Measurements from ENCODE around the gene PNPLA7. TPM values are rescaled to one million over a fixed set of nuclear protein-coding genes. Genes with fewer than 3 reads are reported as not detected.

PNPLA7 gene
- total RNA-seq, 1 experiment from 2014 or later: 1.3 TPM

- TF ChIP-seq ZNF281 (CRISPR knock-in tag; IDR thresholded peaks at IDR 0.05) (no peak), CREB1 (CRISPR knock-in tag; IDR thresholded peaks at IDR 0.05) (no peak), ZNF232 (CRISPR knock-in tag; IDR thresholded peaks at IDR 0.05) (no peak), GRHL2 (CRISPR knock-in tag; IDR thresholded peaks at IDR 0.05; ENCODE audit: insufficient replicate concordance, severe bottlenecking) (no peak), JUN (CRISPR knock-in tag; IDR thresholded peaks at IDR 0.05) (no peak)
- TF ChIP-seq, protein P1, sequence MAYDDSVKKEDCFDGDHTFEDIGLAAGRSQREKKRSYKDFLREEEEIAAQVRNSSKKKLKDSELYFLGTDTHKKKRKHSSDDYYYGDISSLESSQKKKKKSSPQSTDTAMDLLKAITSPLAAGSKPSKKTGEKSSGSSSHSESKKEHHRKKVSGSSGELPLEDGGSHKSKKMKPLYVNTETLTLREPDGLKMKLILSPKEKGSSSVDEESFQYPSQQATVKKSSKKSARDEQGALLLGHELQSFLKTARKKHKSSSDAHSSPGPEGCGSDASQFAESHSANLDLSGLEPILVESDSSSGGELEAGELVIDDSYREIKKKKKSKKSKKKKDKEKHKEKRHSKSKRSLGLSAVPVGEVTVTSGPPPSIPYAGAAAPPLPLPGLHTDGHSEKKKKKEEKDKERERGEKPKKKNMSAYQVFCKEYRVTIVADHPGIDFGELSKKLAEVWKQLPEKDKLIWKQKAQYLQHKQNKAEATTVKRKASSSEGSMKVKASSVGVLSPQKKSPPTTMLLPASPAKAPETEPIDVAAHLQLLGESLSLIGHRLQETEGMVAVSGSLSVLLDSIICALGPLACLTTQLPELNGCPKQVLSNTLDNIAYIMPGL (CRISPR knock-in tag; IDR thresholded peaks at IDR 0.05): no peak
Measured at GRCh38 chr9:137432687-137433348, 117.4 kb downstream of the PNPLA7 start (continued).

- no peaks in the 10 kb centered on the region for H3K9me3 Mint-ChIP-seq
- ChIA-PET POLR2A (no interaction called here), CTCF (interaction anchor here (1.3 to 1.7 kb wide), 2 partner anchors 9 to 129 kb away, joined by 3 read pairs; partner anchors contain the start of genes EXD3 and NRARP)
- no peaks in the 10 kb centered on the region for H3K27me3 Mint-ChIP-seq (ENCODE audit: low read depth)
- H3K4me1 Mint-ChIP-seq: no peaks in the 10 kb centered on the region
- no peaks in the 10 kb centered on the region for H3K36me3 Mint-ChIP-seq
- no peak overlapping the region for H3K4me3 Mint-ChIP-seq
- ATAC-seq (no peak), DNase-seq (ENCODE audit: low spot score) (no peak)
- no peak overlapping the region for H3K27ac Mint-ChIP-seq
- no peak for TF ChIP-seq MXD4 (CRISPR knock-in tag; IDR thresholded peaks at IDR 0.05; ENCODE audit: borderline replicate concordance)
- no peak for TF ChIP-seq TP53 (CRISPR knock-in tag; IDR thresholded peaks at IDR 0.05)
- TF ChIP-seq, protein P2, sequence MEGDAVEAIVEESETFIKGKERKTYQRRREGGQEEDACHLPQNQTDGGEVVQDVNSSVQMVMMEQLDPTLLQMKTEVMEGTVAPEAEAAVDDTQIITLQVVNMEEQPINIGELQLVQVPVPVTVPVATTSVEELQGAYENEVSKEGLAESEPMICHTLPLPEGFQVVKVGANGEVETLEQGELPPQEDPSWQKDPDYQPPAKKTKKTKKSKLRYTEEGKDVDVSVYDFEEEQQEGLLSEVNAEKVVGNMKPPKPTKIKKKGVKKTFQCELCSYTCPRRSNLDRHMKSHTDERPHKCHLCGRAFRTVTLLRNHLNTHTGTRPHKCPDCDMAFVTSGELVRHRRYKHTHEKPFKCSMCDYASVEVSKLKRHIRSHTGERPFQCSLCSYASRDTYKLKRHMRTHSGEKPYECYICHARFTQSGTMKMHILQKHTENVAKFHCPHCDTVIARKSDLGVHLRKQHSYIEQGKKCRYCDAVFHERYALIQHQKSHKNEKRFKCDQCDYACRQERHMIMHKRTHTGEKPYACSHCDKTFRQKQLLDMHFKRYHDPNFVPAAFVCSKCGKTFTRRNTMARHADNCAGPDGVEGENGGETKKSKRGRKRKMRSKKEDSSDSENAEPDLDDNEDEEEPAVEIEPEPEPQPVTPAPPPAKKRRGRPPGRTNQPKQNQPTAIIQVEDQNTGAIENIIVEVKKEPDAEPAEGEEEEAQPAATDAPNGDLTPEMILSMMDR (IDR thresholded peaks at IDR 0.05): no peak
- TF ChIP-seq HMGA2 (CRISPR knock-in tag; IDR thresholded peaks at IDR 0.05): no peak
- no peak for TF ChIP-seq ZNF219 (CRISPR knock-in tag; IDR thresholded peaks at IDR 0.05; ENCODE audit: borderline replicate concordance)
- TF ChIP-seq ZNF423 (CRISPR knock-in tag; IDR thresholded peaks at IDR 0.05): no peak
- no peak for TF ChIP-seq TEAD4 (CRISPR knock-in tag; IDR thresholded peaks at IDR 0.05)
- no peak for TF ChIP-seq SMAD3 (CRISPR knock-in tag; IDR thresholded peaks at IDR 0.05; ENCODE audit: borderline replicate concordance)
- no peak for TF ChIP-seq ZNF396 (CRISPR knock-in tag; IDR thresholded peaks at IDR 0.05; ENCODE audit: borderline replicate concordance)
- TF ChIP-seq, protein P3, sequence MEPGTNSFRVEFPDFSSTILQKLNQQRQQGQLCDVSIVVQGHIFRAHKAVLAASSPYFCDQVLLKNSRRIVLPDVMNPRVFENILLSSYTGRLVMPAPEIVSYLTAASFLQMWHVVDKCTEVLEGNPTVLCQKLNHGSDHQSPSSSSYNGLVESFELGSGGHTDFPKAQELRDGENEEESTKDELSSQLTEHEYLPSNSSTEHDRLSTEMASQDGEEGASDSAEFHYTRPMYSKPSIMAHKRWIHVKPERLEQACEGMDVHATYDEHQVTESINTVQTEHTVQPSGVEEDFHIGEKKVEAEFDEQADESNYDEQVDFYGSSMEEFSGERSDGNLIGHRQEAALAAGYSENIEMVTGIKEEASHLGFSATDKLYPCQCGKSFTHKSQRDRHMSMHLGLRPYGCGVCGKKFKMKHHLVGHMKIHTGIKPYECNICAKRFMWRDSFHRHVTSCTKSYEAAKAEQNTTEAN (CRISPR knock-in tag; IDR thresholded peaks at IDR 0.05): no peak
- TF ChIP-seq ZNF416 (CRISPR knock-in tag; IDR thresholded peaks at IDR 0.05): no peak
- no peak for TF ChIP-seq AFF4 (CRISPR knock-in tag; IDR thresholded peaks at IDR 0.05; ENCODE audit: borderline replicate concordance)
- TF ChIP-seq NFYB (CRISPR knock-in tag; conservative IDR thresholded peaks at IDR 0.05; ENCODE audit: low read depth): no peak
- TF ChIP-seq ESRRA (CRISPR knock-in tag; IDR thresholded peaks at IDR 0.05; ENCODE audit: borderline replicate concordance): no peak
- no peak for TF ChIP-seq TEAD1 (CRISPR knock-in tag; IDR thresholded peaks at IDR 0.05)
- TF ChIP-seq, protein P4, sequence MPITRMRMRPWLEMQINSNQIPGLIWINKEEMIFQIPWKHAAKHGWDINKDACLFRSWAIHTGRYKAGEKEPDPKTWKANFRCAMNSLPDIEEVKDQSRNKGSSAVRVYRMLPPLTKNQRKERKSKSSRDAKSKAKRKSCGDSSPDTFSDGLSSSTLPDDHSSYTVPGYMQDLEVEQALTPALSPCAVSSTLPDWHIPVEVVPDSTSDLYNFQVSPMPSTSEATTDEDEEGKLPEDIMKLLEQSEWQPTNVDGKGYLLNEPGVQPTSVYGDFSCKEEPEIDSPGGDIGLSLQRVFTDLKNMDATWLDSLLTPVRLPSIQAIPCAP (CRISPR knock-in tag; IDR thresholded peaks at IDR 0.05): no peak
- no peak for TF ChIP-seq MLX (CRISPR knock-in tag; IDR thresholded peaks at IDR 0.05)
Measured at GRCh38 chr9:137431416-137431931, 118.7 kb downstream of the PNPLA7 start.
